Fibroblast of lung (primary cell): Measurements from ENCODE around the gene CT47A1. TPM values are rescaled to one million over a fixed set of nuclear protein-coding genes. Genes with fewer than 3 reads are reported as not detected.
"Not testable (repeated sequence)": the region's sequence is repeated elsewhere in the genome, so short reads cannot be mapped to it uniquely, and the experiment has no call there.

Experiments
- DNase-seq, 2 donors: peaks; one replicate each; pipeline versions ENCODE4 v3.0.0 to v3.0.0-alpha.2; 2010; ENCODE audit warnings: low read depth in 2 of 2
- H2AFZ ChIP-seq: 2 replicates; pipeline ENCODE4 v1.5.1; 2012; ENCODE audit warnings: low read length, control low read depth, inconsistent platforms
- H3K27ac ChIP-seq: 2 replicates; pipeline ENCODE4 v1.5.1; 2011; ENCODE audit warnings: low read length, control low read depth; ENCODE audit not compliant: insufficient read depth
- H3K27me3 ChIP-seq: 2 replicates; pipeline ENCODE4 v1.5.1; 2011; ENCODE audit warnings: mild to moderate bottlenecking, low read length; ENCODE audit not compliant: control insufficient read depth, insufficient read depth
- H3K36me3 ChIP-seq: 2 replicates; pipeline ENCODE4 v1.5.1; 2011; ENCODE audit warnings: low read length; ENCODE audit not compliant: control insufficient read depth, insufficient read depth
- H3K4me1 ChIP-seq: 2 replicates; pipeline ENCODE4 v1.5.1; 2011; ENCODE audit warnings: low read length; ENCODE audit not compliant: control insufficient read depth, insufficient read depth; ENCODE audit errors: extremely low read depth
- H3K4me2 ChIP-seq: 2 replicates; pipeline ENCODE4 v1.5.1; 2011; ENCODE audit warnings: low read length, control low read depth; ENCODE audit not compliant: insufficient read depth; ENCODE audit errors: extremely low read depth
- H3K4me3 ChIP-seq, 4 experiments: fragments of 200-600 bp in 1 of 4; sonication (generic) in 1 of 4; replicated peaks in 1 of 4; 2 replicates each; pipeline ENCODE4 v1.5.1; 2011 to 2016; ENCODE audit warnings: low read length in 4 of 4, low read depth in 3 of 4, mild to moderate bottlenecking in 3 of 4, control low read depth in 2 of 4, inconsistent platforms in 1 of 4, mixed read lengths in 1 of 4; ENCODE audit not compliant: insufficient read depth in 1 of 4; ENCODE audit errors: control extremely low read depth in 1 of 4
- H3K79me2 ChIP-seq: 2 replicates; pipeline ENCODE4 v1.5.1; 2012; ENCODE audit warnings: mild to moderate bottlenecking, low read length, inconsistent platforms; ENCODE audit not compliant: control insufficient read depth, insufficient read depth
- H3K9ac ChIP-seq: 2 replicates; pipeline ENCODE4 v1.5.1; 2011; ENCODE audit warnings: mild to moderate bottlenecking, low read length, control low read depth; ENCODE audit not compliant: insufficient read depth
- H3K9me3 ChIP-seq: 2 replicates; pipeline ENCODE4 v1.5.1; 2012; ENCODE audit warnings: low read depth, low read length; ENCODE audit not compliant: control insufficient read depth, insufficient read depth
- H4K20me1 ChIP-seq: 2 replicates; pipeline ENCODE4 v1.5.1; 2011; ENCODE audit warnings: low read length; ENCODE audit not compliant: control insufficient read depth, insufficient read depth; ENCODE audit errors: extremely low read depth
- CTCF ChIP-seq, 2 donors: IDR thresholded peaks in 1 of 2; conservative IDR thresholded peaks in 1 of 2; 1 replicate in 1 of 2; 2 replicates in 1 of 2; pipeline ENCODE4 v1.5.1; 2011 to 2012; ENCODE audit warnings: low read length in 2 of 2, control low read depth in 1 of 2, inconsistent platforms in 1 of 2, low read depth in 1 of 2, mild to moderate bottlenecking in 1 of 2
- EZH2 ChIP-seq: IDR thresholded peaks from 2 replicates; pipeline ENCODE4 v1.5.1; 2012; ENCODE audit warnings: low read length, control low read depth, mild to moderate bottlenecking; ENCODE audit errors: missing control alignments
- polyA plus RNA-seq, 2 donors: library from polyadenylated mRNA; depleted of rRNA in 1 of 2; stranded (reverse) in 1 of 2; unstranded in 1 of 2; fragments of >200 nt; gene quantifications; 2 replicates each; pipeline ENCODE4 v1.2.1, GENCODE V29; 2011 to 2012; ENCODE audit warnings: missing spikeins in 1 of 2
- total RNA-seq: library from RNA; depleted of rRNA; stranded (reverse); fragments of >200 nt; gene quantifications from 2 replicates; pipeline ENCODE4 v1.2.1, GENCODE V29; 2014

CT47A1 gene
- total and polyA plus RNA-seq, 2 donors (not counting 1 experiment from before 2014, with no cell fraction given) = not detected

- Histone ChIP-seq H3K9me3 (no peaks in the 10 kb centered on the region), H3K27me3 (no peaks in the 10 kb centered on the region), H3K27ac (no peak overlapping the region), H3K79me2 (no peaks in the 10 kb centered on the region), H3K4me3 (no peak overlapping the region), H3K4me1 (no peaks in the 10 kb centered on the region), H4K20me1 (no peaks in the 10 kb centered on the region), H3K36me3 (no peaks in the 10 kb centered on the region), H3K9ac (no peak overlapping the region), H3K4me2 (no peak overlapping the region), H2AFZ (no peak overlapping the region)
- no peak for DNase-seq
- TF ChIP-seq CTCF (conservative IDR thresholded peaks at IDR 0.05 in 1 of 2, IDR thresholded peaks at IDR 0.05 in 1 of 2; ENCODE audit: low read depth in 1 of 2, low read length in 2 of 2) (no peak), EZH2 (no peak)
Observed at GRCh38 chrX:121008920-121009319, 23.4 kb upstream of the CT47A1 start.

GRCh38 chrX:121000589-121000988 is 15.0 kb upstream of the CT47A1 start:
- no peak overlapping the region for H3K4me3 ChIP-seq
- H3K4me2 ChIP-seq = no peak overlapping the region
- no peak overlapping the region for H2AFZ ChIP-seq
- no peak overlapping the region for H3K27ac ChIP-seq
- H3K9me3 ChIP-seq = no peaks in the 10 kb centered on the region
- no peaks in the 10 kb centered on the region for H3K27me3 ChIP-seq
- no peaks in the 10 kb centered on the region for H4K20me1 ChIP-seq
- H3K9ac ChIP-seq = no peak overlapping the region
- no peaks in the 10 kb centered on the region for H3K36me3 ChIP-seq
- no peaks in the 10 kb centered on the region for H3K79me2 ChIP-seq
- peak in 1 of 2 donors; percentile 9 for DNase-seq
- H3K4me1 ChIP-seq = no peaks in the 10 kb centered on the region
- TF ChIP-seq EZH2 (no peak), CTCF (conservative IDR thresholded peaks at IDR 0.05 in 1 of 2, IDR thresholded peaks at IDR 0.05 in 1 of 2; ENCODE audit: low read depth in 1 of 2, low read length in 2 of 2) (no peak)

DNA sequence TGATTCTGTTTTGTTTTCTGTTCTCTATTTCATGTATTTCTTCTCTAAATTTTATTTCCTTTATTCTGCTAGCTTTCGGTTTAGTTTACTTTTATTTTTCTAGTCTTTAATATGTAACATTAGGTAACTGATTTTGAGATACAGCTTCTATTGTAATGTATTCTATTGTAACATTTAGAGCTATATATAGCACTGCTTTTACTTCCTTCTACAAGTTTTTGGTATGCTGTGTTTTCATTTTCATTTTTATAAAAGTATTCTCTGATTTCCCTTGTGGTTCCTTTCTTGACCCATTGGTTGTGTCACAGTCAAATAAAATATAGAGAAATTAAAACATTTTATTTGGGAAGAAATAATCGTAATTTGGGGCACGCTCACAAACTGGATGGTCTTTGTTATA is 13.9 kb upstream of the CT47A1 start:
- TF ChIP-seq CTCF (conservative IDR thresholded peaks at IDR 0.05 in 1 of 2, IDR thresholded peaks at IDR 0.05 in 1 of 2; ENCODE audit: low read depth in 1 of 2, low read length in 2 of 2) (no peak), EZH2 (no peak)
- no peak overlapping the region for H3K4me3 ChIP-seq
- H3K79me2 ChIP-seq = no peaks in the 10 kb centered on the region
- H2AFZ ChIP-seq = no peak overlapping the region
- H3K9ac ChIP-seq = no peak overlapping the region
- H3K36me3 ChIP-seq = no peaks in the 10 kb centered on the region
- DNase-seq = no peak
- no peak overlapping the region for H3K27ac ChIP-seq
- no peaks in the 10 kb centered on the region for H3K9me3 ChIP-seq
- H3K27me3 ChIP-seq = no peaks in the 10 kb centered on the region
- no peak overlapping the region for H3K4me2 ChIP-seq
- H3K4me1 ChIP-seq = no peaks in the 10 kb centered on the region
- no peaks in the 10 kb centered on the region for H4K20me1 ChIP-seq

DNA sequence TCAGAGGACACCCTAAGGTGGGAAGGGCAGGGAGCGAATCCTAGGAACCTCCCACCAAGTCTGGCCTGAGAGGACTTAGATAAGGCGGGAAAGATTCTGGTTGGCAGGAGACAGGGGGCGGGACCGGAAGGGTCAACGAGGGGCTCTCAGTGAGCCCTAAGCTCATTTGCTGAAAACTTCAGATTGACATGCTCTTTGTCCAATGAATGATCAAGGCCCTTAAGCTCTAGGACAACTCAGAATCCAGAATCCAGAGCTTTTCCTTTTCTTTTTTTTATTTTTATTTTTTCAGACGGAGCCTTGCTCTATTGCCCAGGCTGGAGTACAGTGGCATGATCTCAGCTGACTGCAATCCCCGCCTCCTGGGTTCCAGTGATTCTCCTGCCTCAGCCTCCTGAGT is 29.1 kb downstream of the CT47A1 start, which contains the start of gene CT47A7:
Gene CT47A7 (minus strand): TSS at position 101 of the 400 bp plus-strand sequence. CDS start 255 bp downstream, outside the sequence.
- not testable (repeated sequence) for H3K9me3 ChIP-seq, DNase-seq, H3K4me2 ChIP-seq

More for the DNA sequence above, 29.1 kb downstream of the CT47A1 start, which contains the start of gene CT47A7:
- H2AFZ ChIP-seq, H3K79me2 ChIP-seq, H3K27ac ChIP-seq, H4K20me1 ChIP-seq, H3K27me3 ChIP-seq, H3K9ac ChIP-seq, H3K36me3 ChIP-seq, H3K4me1 ChIP-seq, H3K4me3 ChIP-seq: not testable (repeated sequence)
